ENCODE measurements around the gene CCDC171. TPM values are rescaled to one million over a fixed set of nuclear protein-coding genes. Genes with fewer than 3 reads are reported as not detected.
"Not testable (repeated sequence)": the region's sequence is repeated elsewhere in the genome, so short reads cannot be mapped to it uniquely, and the experiment has no call there.

CCDC171 gene
- total RNA-seq, 4 donors from 2014 or later = 1.3 to 1.7 (median 1.4) TPM

DNA sequence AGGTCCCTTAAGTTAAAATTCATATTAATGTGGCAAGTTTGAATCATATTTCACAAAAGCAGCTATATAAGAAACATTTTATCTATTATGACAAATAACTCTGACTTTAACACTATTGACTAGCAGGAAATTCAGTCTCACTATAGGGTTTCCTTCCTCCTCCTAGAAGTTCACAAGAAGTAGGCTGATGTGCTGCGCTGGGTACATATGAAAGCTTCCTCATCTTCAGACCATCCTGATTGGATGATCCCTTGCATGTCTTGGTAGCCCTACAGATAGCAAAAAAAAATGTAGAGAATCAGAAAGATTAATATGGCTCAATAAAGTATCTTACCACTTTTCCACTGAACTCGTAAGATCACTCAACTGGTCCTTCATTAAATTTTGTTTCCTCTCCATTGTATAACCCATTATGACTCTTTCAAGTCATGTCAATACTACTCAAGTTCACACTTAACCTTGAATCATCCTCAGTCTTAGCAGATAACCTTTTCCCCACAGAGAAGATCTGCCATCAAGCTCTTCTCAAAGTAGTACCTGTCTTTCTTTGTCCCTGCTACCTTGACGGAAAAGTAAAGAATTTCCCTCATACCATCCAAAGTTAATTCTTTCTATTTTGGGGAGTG, 30.6 kb upstream of the CCDC171 start:
- TF ChIP-seq, protein P1, sequence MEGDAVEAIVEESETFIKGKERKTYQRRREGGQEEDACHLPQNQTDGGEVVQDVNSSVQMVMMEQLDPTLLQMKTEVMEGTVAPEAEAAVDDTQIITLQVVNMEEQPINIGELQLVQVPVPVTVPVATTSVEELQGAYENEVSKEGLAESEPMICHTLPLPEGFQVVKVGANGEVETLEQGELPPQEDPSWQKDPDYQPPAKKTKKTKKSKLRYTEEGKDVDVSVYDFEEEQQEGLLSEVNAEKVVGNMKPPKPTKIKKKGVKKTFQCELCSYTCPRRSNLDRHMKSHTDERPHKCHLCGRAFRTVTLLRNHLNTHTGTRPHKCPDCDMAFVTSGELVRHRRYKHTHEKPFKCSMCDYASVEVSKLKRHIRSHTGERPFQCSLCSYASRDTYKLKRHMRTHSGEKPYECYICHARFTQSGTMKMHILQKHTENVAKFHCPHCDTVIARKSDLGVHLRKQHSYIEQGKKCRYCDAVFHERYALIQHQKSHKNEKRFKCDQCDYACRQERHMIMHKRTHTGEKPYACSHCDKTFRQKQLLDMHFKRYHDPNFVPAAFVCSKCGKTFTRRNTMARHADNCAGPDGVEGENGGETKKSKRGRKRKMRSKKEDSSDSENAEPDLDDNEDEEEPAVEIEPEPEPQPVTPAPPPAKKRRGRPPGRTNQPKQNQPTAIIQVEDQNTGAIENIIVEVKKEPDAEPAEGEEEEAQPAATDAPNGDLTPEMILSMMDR (IDR thresholded peaks at IDR 0.05) = no peak
- no peak for TF ChIP-seq POLR2A (IDR thresholded peaks at IDR 0.05; ENCODE audit: low read depth)
- no peak for TF ChIP-seq POLR2AphosphoS5 (IDR thresholded peaks at IDR 0.05)
- no peak for TF ChIP-seq EP300 (IDR thresholded peaks at IDR 0.05)
- intact Hi-C loops (cut with DNase I) = no loop called here

DNA sequence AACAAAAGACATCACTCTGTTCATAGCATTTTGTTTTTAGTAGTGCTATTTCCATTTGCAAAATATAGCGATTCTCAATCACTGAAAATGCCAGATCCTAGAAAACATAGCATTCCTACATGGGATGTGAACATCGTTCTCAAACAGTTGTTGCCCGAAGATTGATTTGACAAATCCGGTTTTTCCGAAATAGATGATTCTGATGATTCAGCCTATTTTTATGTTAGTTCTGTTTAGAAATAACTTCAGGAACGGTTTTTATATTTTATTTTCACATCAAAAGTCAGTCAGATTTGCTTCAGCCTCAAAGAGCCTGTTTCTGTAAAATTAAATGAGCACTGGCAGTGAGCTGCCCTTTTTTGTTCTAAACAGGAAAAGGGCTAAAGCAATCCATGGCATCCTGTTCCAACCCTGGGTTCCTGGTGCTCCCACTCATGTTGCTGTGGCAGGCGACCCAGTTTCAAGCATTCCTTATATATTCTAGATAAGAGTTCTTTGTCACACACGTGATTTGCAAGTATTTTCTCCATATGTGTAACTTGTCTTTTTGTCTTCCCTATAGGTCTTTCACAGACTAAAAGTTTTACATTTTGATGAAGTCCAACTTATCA, 27.9 kb upstream of the CCDC171 start:
- H3K9me3 ChIP-seq = no peaks in the 10 kb centered on the region
- 76% methylated on average over 8 of the region's 8 CpGs for WGBS
- H3K27ac ChIP-seq (replicated peaks in 1 of 4) = no peak overlapping the region
- no peak overlapping the region for H3K4me3 ChIP-seq
- intact Hi-C loops (cut with DNase I) = no loop called here
- no peaks in the 10 kb centered on the region for H3K27me3 ChIP-seq
- H3K36me3 ChIP-seq = no peaks in the 10 kb centered on the region
- no peak for DNase-seq (ENCODE audit: extremely low spot score)
- H3K4me1 ChIP-seq = no peaks in the 10 kb centered on the region
- TF ChIP-seq POLR2AphosphoS5 (IDR thresholded peaks at IDR 0.05) (no peak), EP300 (IDR thresholded peaks at IDR 0.05) (no peak), POLR2A (IDR thresholded peaks at IDR 0.05; ENCODE audit: low read depth) (no peak)
- TF ChIP-seq, protein P1 (IDR thresholded peaks at IDR 0.05) = no peak

More for the DNA sequence above, 30.6 kb upstream of the CCDC171 start:
- no peaks in the 10 kb centered on the region for H3K27me3 ChIP-seq
- no peak overlapping the region for H3K4me3 ChIP-seq
- no peaks in the 10 kb centered on the region for H3K4me1 ChIP-seq
- no peak overlapping the region for H3K27ac ChIP-seq (replicated peaks in 1 of 4)
- 91% methylated on average over 3 of the region's 3 CpGs for WGBS
- H3K9me3 ChIP-seq = no peaks in the 10 kb centered on the region
- no peak for DNase-seq (ENCODE audit: extremely low spot score)
- H3K36me3 ChIP-seq = no peaks in the 10 kb centered on the region

DNA sequence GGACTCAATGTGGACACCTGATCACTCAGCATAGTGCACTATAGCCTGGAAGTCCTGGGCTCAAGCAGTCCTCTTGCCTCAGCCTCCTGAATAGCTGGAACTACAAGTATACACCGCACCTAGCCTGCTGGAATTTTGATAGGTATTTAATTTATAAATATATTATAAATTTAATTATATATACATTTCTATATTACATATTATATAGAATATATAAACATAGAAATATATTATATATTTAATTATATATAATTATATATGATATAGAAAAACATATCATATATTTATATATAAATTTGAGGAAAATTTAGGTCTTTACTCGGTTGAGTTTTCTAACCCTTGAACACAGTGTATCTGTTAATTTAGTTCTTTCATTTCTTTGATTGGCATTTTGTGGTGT, 26.9 kb upstream of the CCDC171 start:
- Histone ChIP-seq H3K27ac (replicated peaks in 1 of 4) (no peak overlapping the region), H3K4me3 (no peak overlapping the region), H3K9me3 (no peaks in the 10 kb centered on the region), H3K4me1 (no peaks in the 10 kb centered on the region), H3K27me3 (no peaks in the 10 kb centered on the region), H3K36me3 (no peaks in the 10 kb centered on the region)
- intact Hi-C loops (cut with DNase I) = no loop called here
- WGBS = 83% methylated on average over 2 of the region's 2 CpGs
- no peak for TF ChIP-seq POLR2A (IDR thresholded peaks at IDR 0.05; ENCODE audit: low read depth)
- TF ChIP-seq, protein P1 (IDR thresholded peaks at IDR 0.05) = no peak
- no peak for TF ChIP-seq POLR2AphosphoS5 (IDR thresholded peaks at IDR 0.05)
- no peak for TF ChIP-seq EP300 (IDR thresholded peaks at IDR 0.05)
- DNase-seq (ENCODE audit: extremely low spot score) = no peak

DNA sequence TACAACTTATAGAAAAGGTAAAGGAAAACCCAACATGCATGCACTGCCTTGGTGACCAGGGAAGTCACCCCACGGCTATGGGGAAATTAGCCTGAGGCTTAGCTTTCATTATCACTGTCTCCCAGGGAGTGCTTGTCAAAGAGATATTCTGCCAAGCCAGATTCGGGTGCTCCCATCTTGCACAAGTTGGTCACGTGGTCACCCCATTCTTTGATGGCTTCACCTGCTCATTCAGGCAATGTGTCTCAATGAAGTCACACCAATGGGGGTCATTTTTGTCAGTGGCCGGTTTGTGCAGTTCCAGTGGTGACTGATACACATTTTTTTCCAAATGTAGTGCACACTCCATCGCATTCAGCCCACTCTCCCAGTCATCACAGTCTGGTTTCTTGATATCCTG, 25.8 kb upstream of the CCDC171 start:
- H3K4me3 ChIP-seq; H3K36me3 ChIP-seq; H3K27me3 ChIP-seq; H3K27ac ChIP-seq (replicated peaks in 1 of 4); DNase-seq (ENCODE audit: extremely low spot score); H3K9me3 ChIP-seq; H3K4me1 ChIP-seq; intact Hi-C loops (cut with DNase I): not testable (repeated sequence)
- WGBS = 90% methylated on average over 5 of the region's 5 CpGs

DNA sequence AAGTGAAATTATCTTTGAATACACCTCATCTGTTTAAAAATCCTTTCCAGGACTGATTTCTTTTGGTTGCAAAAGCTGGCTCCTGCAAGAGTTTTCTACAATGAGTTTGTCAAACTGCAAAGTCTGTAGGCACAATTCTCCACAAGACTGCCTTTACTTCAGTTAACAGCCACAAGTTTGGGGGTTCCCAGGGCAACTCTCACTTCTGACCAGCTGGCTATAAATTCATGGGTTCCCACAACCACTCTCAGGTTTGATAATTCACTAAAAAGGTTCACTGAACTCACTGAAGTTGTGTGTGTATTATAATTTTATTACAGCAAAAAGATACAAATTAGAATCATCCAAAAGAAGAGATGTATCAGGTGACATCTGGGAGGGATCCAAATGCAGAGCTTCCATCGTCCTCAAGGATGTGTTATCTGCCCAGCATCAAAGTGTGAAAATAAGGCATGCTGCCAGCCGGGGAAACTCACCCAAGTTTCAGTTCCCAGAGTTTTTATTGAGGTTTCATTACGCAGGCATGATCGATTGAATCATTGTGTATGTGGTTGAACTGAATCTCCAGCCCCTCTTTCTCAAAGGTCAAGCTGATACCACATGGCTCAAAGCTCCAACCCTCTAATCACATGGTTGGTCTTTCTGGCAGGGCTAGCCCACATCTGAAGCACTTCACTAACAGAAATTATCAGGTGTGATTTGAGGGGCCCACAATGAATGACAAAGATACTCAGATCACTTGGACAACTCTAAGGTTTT, 23.1 kb upstream of the CCDC171 start:
- WGBS = 73% methylated on average over 4 of the region's 4 CpGs
- intact Hi-C loops (cut with DNase I) = no loop called here
- no peak overlapping the region for H3K27ac ChIP-seq (replicated peaks in 1 of 4)

More for the DNA sequence above, 23.1 kb upstream of the CCDC171 start:
- TF ChIP-seq POLR2AphosphoS5 (IDR thresholded peaks at IDR 0.05) (no peak), POLR2A (IDR thresholded peaks at IDR 0.05; ENCODE audit: low read depth) (no peak), EP300 (IDR thresholded peaks at IDR 0.05) (no peak)
- TF ChIP-seq, protein P1 (IDR thresholded peaks at IDR 0.05) = no peak
- Histone ChIP-seq H3K27me3 (no peaks in the 10 kb centered on the region), H3K36me3 (no peaks in the 10 kb centered on the region), H3K9me3 (no peaks in the 10 kb centered on the region), H3K4me1 (no peaks in the 10 kb centered on the region), H3K4me3 (no peak overlapping the region)
- no peak for DNase-seq (ENCODE audit: extremely low spot score)

Data from esophagus muscularis mucosa (tissue), 4 donors.